Tibial nerve (tissue), 4 donors: ENCODE data around the gene MAN2C1.

Experiments used
- CTCF ChIP-seq, 5 experiments: fragments of 200-600 bp in 3 of 5; fragments of 450-650 bp in 2 of 5; sonication (generic) in 3 of 5; IDR thresholded peaks; one replicate each; pipeline ENCODE4 v1.5.1; 2016 to 2019; ENCODE audit warnings: antibody characterized with exemption in 5 of 5, mild to moderate bottlenecking in 3 of 5, moderate library complexity in 2 of 5
- EP300 ChIP-seq, 2 donors: sonication (generic); formaldehyde crosslinking; IDR thresholded peaks; one replicate each; pipeline ENCODE4 v1.6.1; 2017; ENCODE audit warnings: antibody characterized with exemption in 2 of 2, mild to moderate bottlenecking in 1 of 2
- POLR2A ChIP-seq, 2 donors: fragments of 450-650 bp; IDR thresholded peaks; one replicate each; pipeline ENCODE4 v1.6.1; 2017; ENCODE audit warnings: antibody characterized with exemption in 2 of 2, mild to moderate bottlenecking in 2 of 2, moderate library complexity in 2 of 2

GRCh38 chr15:75389791-75390382 lies 21.5 kb upstream of the MAN2C1 start:
- TF ChIP-seq CTCF (IDR thresholded peaks at IDR 0.05) (no peak), POLR2A (IDR thresholded peaks at IDR 0.05) (no peak), EP300 (IDR thresholded peaks at IDR 0.05) (no peak)
